BLaER1 treated with 17β-estradiol and CSF1 and Interleukin-3, amounts not matched to agents 10 nM and 100 nM (cell line): ENCODE results near the gene XRCC5.
"Not testable (repeated sequence)": the region's sequence is repeated elsewhere in the genome, so short reads cannot be mapped to it uniquely, and the experiment has no call there.

ENCODE experiments used
- H3K27ac ChIP-seq, 11 experiments: shearing (Covaris generic); formaldehyde crosslinking; 2 replicates each; pipeline ENCODE4 v1.8.1; 2022
- H3K27me3 ChIP-seq, 11 experiments: shearing (Covaris generic); formaldehyde crosslinking; 2 replicates each; pipeline ENCODE4 v1.8.1; 2022
- H3K36me3 ChIP-seq, 11 experiments: shearing (Covaris generic); formaldehyde crosslinking; 2 replicates each; pipeline ENCODE4 v1.8.1; 2022
- H3K4me1 ChIP-seq, 10 experiments: shearing (Covaris generic); formaldehyde crosslinking; 2 replicates each; pipeline ENCODE4 v1.8.1; 2022
- H3K4me2 ChIP-seq, 11 experiments: shearing (Covaris generic); formaldehyde crosslinking; 2 replicates each; pipeline ENCODE4 v1.8.1; 2022
- H3K4me3 ChIP-seq, 10 experiments: shearing (Covaris generic); formaldehyde crosslinking; 2 replicates each; pipeline ENCODE4 v1.8.1; 2022
- H3K9ac ChIP-seq, 11 experiments: shearing (Covaris generic); formaldehyde crosslinking; 2 replicates each; pipeline ENCODE4 v1.8.1; 2022
- H3K9me3 ChIP-seq, 11 experiments: shearing (Covaris generic); formaldehyde crosslinking; replicated peaks in 1 of 11; 2 replicates each; pipeline ENCODE4 v1.8.1; 2022
- H4K20me1 ChIP-seq, 11 experiments: shearing (Covaris generic); formaldehyde crosslinking; 2 replicates each; pipeline ENCODE4 v1.8.1; 2022
- Cebpa-rat ChIP-seq, 11 experiments: shearing (Covaris generic); IDR thresholded peaks; 2 replicates each; pipeline ENCODE4 v1.8.1; 2022

Gene XRCC5

GRCh38 chr2:216194561-216194960, 85.4 kb downstream of the XRCC5 start:
- Histone ChIP-seq H3K9ac (no peak overlapping the region), H3K4me3 (no peak overlapping the region), H4K20me1 (peaks cover 9 to 99% (median 67%) of the 10 kb centered on the region in 11 experiments; a peak in 20 of 22 replicates), H3K9me3 (no peaks in the 10 kb centered on the region), H3K36me3 (peaks cover 97 to 100% (median 100%) of the 10 kb centered on the region in 11 experiments), H3K4me2 (no peak overlapping the region), H3K27ac (no peak overlapping the region), H3K4me1 (0 out of 20 replicates have a peak, but pooled peaks cover 0 to under 1% (median 0%) of the 10 kb centered on the region in 10 experiments), H3K27me3 (no peaks in the 10 kb centered on the region)
- no peak for TF ChIP-seq Cebpa-rat (IDR thresholded peaks at IDR 0.05)

GRCh38 chr2:216195565-216196029, 86.4 kb downstream of the XRCC5 start:
- H3K4me2 ChIP-seq, result no peak overlapping the region
- no peak overlapping the region for H3K4me3 ChIP-seq
- no peaks in the 10 kb centered on the region for H3K4me1 ChIP-seq
- no peak for TF ChIP-seq Cebpa-rat (IDR thresholded peaks at IDR 0.05)
- peaks cover 6 to 99% (median 62%) of the 10 kb centered on the region in 11 experiments; a peak in 19 of 22 replicates for H4K20me1 ChIP-seq
- no peak overlapping the region for H3K27ac ChIP-seq
- peaks cover 98 to 100% (median 100%) of the 10 kb centered on the region in 11 experiments for H3K36me3 ChIP-seq
- H3K9me3 ChIP-seq, result no peaks in the 10 kb centered on the region
- no peaks in the 10 kb centered on the region for H3K27me3 ChIP-seq
- no peak overlapping the region for H3K9ac ChIP-seq

GRCh38 chr2:216201692-216202306, 92.7 kb downstream of the XRCC5 start:
- peaks cover 98 to 100% (median 100%) of the 10 kb centered on the region in 11 experiments for H3K36me3 ChIP-seq

GRCh38 chr2:216202626-216203250, 93.6 kb downstream of the XRCC5 start:
- TF ChIP-seq Cebpa-rat (IDR thresholded peaks at IDR 0.05), result no peak
- H3K9ac ChIP-seq, result no peak overlapping the region
- H3K4me2 ChIP-seq, result no peak overlapping the region
- no peak overlapping the region for H3K4me3 ChIP-seq
- 0 out of 22 replicates have a peak overlapping the region, but pooled peaks of 1 of the 11 experiments have one; percentile 18 for H3K27ac ChIP-seq
- no peaks in the 10 kb centered on the region for H3K27me3 ChIP-seq
- H4K20me1 ChIP-seq, result peaks cover 5 to 95% (median 43%) of the 10 kb centered on the region in 11 experiments; a peak in 18 of 22 replicates
- H3K36me3 ChIP-seq, result peaks cover 98 to 100% (median 100%) of the 10 kb centered on the region in 11 experiments
- H3K9me3 ChIP-seq, result no peaks in the 10 kb centered on the region
- peaks cover 0 to 33% (median 8%) of the 10 kb centered on the region in 10 experiments; a peak in 11 of 20 replicates for H3K4me1 ChIP-seq

More at GRCh38 chr2:216201692-216202306, 92.7 kb downstream of the XRCC5 start:
- no peak overlapping the region for H3K9ac ChIP-seq
- no peak for TF ChIP-seq Cebpa-rat (IDR thresholded peaks at IDR 0.05)
- no peak overlapping the region for H3K4me2 ChIP-seq
- peaks cover 5 to 87% (median 45%) of the 10 kb centered on the region in 11 experiments; a peak in 18 of 22 replicates for H4K20me1 ChIP-seq
- H3K9me3 ChIP-seq, result no peaks in the 10 kb centered on the region
- no peak overlapping the region for H3K27ac ChIP-seq
- H3K4me1 ChIP-seq, result peaks cover 0 to 30% (median 8%) of the 10 kb centered on the region in 10 experiments; a peak in 11 of 20 replicates
- no peak overlapping the region for H3K4me3 ChIP-seq
- no peaks in the 10 kb centered on the region for H3K27me3 ChIP-seq

GRCh38 chr2:216205486-216205885, 96.3 kb downstream of the XRCC5 start:
- H3K4me2 ChIP-seq, result peak overlapping the region in 5 of 11 experiments; percentile 7 to 73 (median 41); a peak in 9 of 22 replicates
- H3K9me3 ChIP-seq, result no peaks in the 10 kb centered on the region
- TF ChIP-seq Cebpa-rat (IDR thresholded peaks at IDR 0.05), result no peak
- H3K9ac ChIP-seq, result no peak overlapping the region
- no peaks in the 10 kb centered on the region for H3K27me3 ChIP-seq
- no peak overlapping the region for H3K4me3 ChIP-seq
- H3K27ac ChIP-seq, result peak overlapping the region in 6 of 11 experiments; percentile 48 to 59 (median 54); a peak in 11 of 22 replicates
- H4K20me1 ChIP-seq, result peaks cover 0 to 68% (median 30%) of the 10 kb centered on the region in 11 experiments; a peak in 17 of 22 replicates
- H3K4me1 ChIP-seq, result peaks cover 4 to 43% (median 22%) of the 10 kb centered on the region in 10 experiments; a peak in 15 of 20 replicates
- H3K36me3 ChIP-seq, result peaks cover 94 to 100% (median 100%) of the 10 kb centered on the region in 11 experiments

- Histone ChIP-seq H3K4me2 (peak overlapping the region in 3 of 11 experiments; percentile 41 to 73 (median 46); a peak in 5 of 22 replicates), H3K36me3 (peaks cover 87 to 100% (median 98%) of the 10 kb centered on the region in 11 experiments), H3K27me3 (no peaks in the 10 kb centered on the region), H3K9ac (no peak overlapping the region), H3K27ac (peak overlapping the region in 6 of 11 experiments; percentile 21 to 59 (median 54); a peak in 11 of 22 replicates), H3K4me1 (peaks cover 8 to 50% (median 25%) of the 10 kb centered on the region in 10 experiments; a peak in 15 of 20 replicates), H4K20me1 (peaks cover 0 to 68% (median 26%) of the 10 kb centered on the region in 11 experiments; a peak in 17 of 22 replicates), H3K4me3 (no peak overlapping the region), H3K9me3 (no peaks in the 10 kb centered on the region)
- no peak for TF ChIP-seq Cebpa-rat (IDR thresholded peaks at IDR 0.05)
Observed at GRCh38 chr2:216206041-216206703, 97.0 kb downstream of the XRCC5 start.

GRCh38 chr2:216206821-216207220, 97.7 kb downstream of the XRCC5 start:
- Histone ChIP-seq H3K9me3 (no peaks in the 10 kb centered on the region), H3K4me2 (peak overlapping the region in 2 of 11 experiments; percentile 46 to 73; a peak in 2 of 22 replicates), H3K27ac (no peak overlapping the region), H3K4me1 (peaks cover 8 to 54% (median 25%) of the 10 kb centered on the region in 10 experiments; a peak in 15 of 20 replicates), H3K27me3 (no peaks in the 10 kb centered on the region), H4K20me1 (peaks cover 0 to 66% (median 20%) of the 10 kb centered on the region in 11 experiments; a peak in 15 of 22 replicates), H3K36me3 (peaks cover 80 to 100% (median 98%) of the 10 kb centered on the region in 11 experiments), H3K4me3 (no peak overlapping the region), H3K9ac (no peak overlapping the region)
- TF ChIP-seq Cebpa-rat (IDR thresholded peaks at IDR 0.05), result no peak

GRCh38 chr2:216208661-216209060, 99.5 kb downstream of the XRCC5 start:
- H3K9ac ChIP-seq, H3K27ac ChIP-seq, H3K4me3 ChIP-seq, H3K27me3 ChIP-seq, H3K4me2 ChIP-seq, H3K9me3 ChIP-seq: not testable (repeated sequence)
- Histone ChIP-seq H4K20me1 (peaks cover 0 to 51% (median 10%) of the 10 kb centered on the region in 11 experiments; a peak in 9 of 22 replicates), H3K4me1 (peaks cover 8 to 54% (median 25%) of the 10 kb centered on the region in 10 experiments; a peak in 15 of 20 replicates), H3K36me3 (peaks cover 62 to 100% (median 88%) of the 10 kb centered on the region in 11 experiments)
